Caco-2 (cell line): ENCODE data around the gene NRSN2. TPM values are rescaled to one million over a fixed set of nuclear protein-coding genes. Genes with fewer than 3 reads are reported as not detected.

ENCODE experiments used
- BruUV-seq: library from RNA; stranded (reverse); fragments of 400-500 nt; replicated peaks from 2 replicates; lab custom pipeline; 2021; lab: Mats Ljungman, UMichigan
- CTCF ChIA-PET: fragments of 300-600 bp; sonication (Branson Sonifier 250); formaldehyde crosslinking; loops from one replicate; lab custom pipeline; 2022; ENCODE audit warnings: antibody characterized with exemption; lab: Charles Lee
- POLR2A ChIA-PET: fragments of 300-600 bp; sonication (Branson Sonifier 250); formaldehyde crosslinking; loops from one replicate; lab custom pipeline; 2022; ENCODE audit warnings: antibody characterized with exemption; lab: Charles Lee
- DNase-seq, 2 experiments: peaks; one replicate each; pipeline versions ENCODE4 v3.0.0 to v3.0.0-alpha.2; 2020 to 2022
- H3K27me3 ChIP-seq: replicated peaks from 2 replicates; pipeline ENCODE4 v1.6.0; 2011; ENCODE audit warnings: low read length; ENCODE audit not compliant: control insufficient read depth, insufficient read depth
- H3K36me3 ChIP-seq: 2 replicates; pipeline ENCODE4 v1.5.1; 2011; ENCODE audit warnings: low read length; ENCODE audit not compliant: control insufficient read depth, insufficient read depth
- H3K4me1 ChIP-seq: fragments of 250-450 bp; sonication (Bioruptor Pico); 2 replicates; pipeline ENCODE4 v1.5.1; 2020; ENCODE audit warnings: mild to moderate bottlenecking
- H3K4me3 ChIP-seq: 2 replicates; pipeline ENCODE4 v1.5.1; 2011; ENCODE audit warnings: low read depth, mild to moderate bottlenecking, control low read depth, low read length
- H3K9me3 ChIP-seq: fragments of 250-450 bp; sonication (Bioruptor Pico); 2 replicates; pipeline ENCODE4 v1.5.1; 2020; ENCODE audit warnings: mild to moderate bottlenecking, moderate library complexity
- H3K27ac Mint-ChIP-seq: one replicate; pipeline ENCODE4 v1.8.0; 2022; ENCODE audit warnings: mixed read lengths; ENCODE audit not compliant: unreplicated experiment
- H3K27me3 Mint-ChIP-seq: one replicate; pipeline ENCODE4 v1.8.0; 2022; ENCODE audit warnings: mixed read lengths; ENCODE audit not compliant: insufficient read depth, unreplicated experiment
- H3K36me3 Mint-ChIP-seq: one replicate; pipeline ENCODE4 v1.8.0; 2022; ENCODE audit warnings: mild to moderate bottlenecking, mixed read lengths; ENCODE audit not compliant: insufficient read depth, unreplicated experiment
- H3K4me1 Mint-ChIP-seq: one replicate; pipeline ENCODE4 v1.8.0; 2022; ENCODE audit warnings: low read depth, mixed read lengths; ENCODE audit not compliant: unreplicated experiment
- H3K4me3 Mint-ChIP-seq: one replicate; pipeline ENCODE4 v1.8.0; 2022; ENCODE audit warnings: mild to moderate bottlenecking, moderate library complexity, mixed read lengths; ENCODE audit not compliant: unreplicated experiment
- H3K9me3 Mint-ChIP-seq: one replicate; pipeline ENCODE4 v1.8.0; 2022; ENCODE audit warnings: mixed read lengths; ENCODE audit not compliant: unreplicated experiment
- intact Hi-C: fragments of 100-400 bp; cut with micrococcal nuclease; formaldehyde crosslinking; loops from one replicate; pipeline ENCODE4 v1.10.0; 2022; ENCODE audit not compliant: unreplicated experiment
- total RNA-seq: library from RNA; stranded (reverse); gene quantifications from 2 replicates; pipeline ENCODE4 v1.2.3, GENCODE V29; 2022
- TF ChIP-seq, protein P1 (sequence below), 2 experiments: fragments of 200-600 bp in 1 of 2; IDR thresholded peaks; 1 replicate in 1 of 2; 2 replicates in 1 of 2; pipeline versions ENCODE4 v1.5.1 to v1.8.0; 2011 to 2022; ENCODE audit warnings: antibody characterized with exemption in 1 of 2, control low read depth in 1 of 2, inconsistent platforms in 1 of 2, low read depth in 1 of 2, low read length in 1 of 2, mild to moderate bottlenecking in 1 of 2, moderate library complexity in 1 of 2; ENCODE audit not compliant: insufficient read depth in 1 of 2, severe bottlenecking in 1 of 2, unreplicated experiment in 1 of 2

NRSN2 gene
- total RNA-seq, 1 experiment from 2014 or later = 27.5 TPM

- no peak for DNase-seq
- CTCF ChIA-PET = interaction anchor here (0.7 kb wide), 1 partner anchor 14 kb away, joined by 3 read pairs; no protein-coding TSS in a partner anchor
- Histone ChIP-seq H3K27me3 (no peaks in the 10 kb centered on the region), H3K36me3 (no peaks in the 10 kb centered on the region), H3K9me3 (no peaks in the 10 kb centered on the region), H3K4me1 (no peaks in the 10 kb centered on the region), H3K4me3 (no peak overlapping the region)
- no TSS peak for BruUV-seq
- H3K4me1 Mint-ChIP-seq = no peaks in the 10 kb centered on the region
- no peak overlapping the region for H3K4me3 Mint-ChIP-seq
- intact Hi-C loops = no loop called here
- TF ChIP-seq, protein P1, sequence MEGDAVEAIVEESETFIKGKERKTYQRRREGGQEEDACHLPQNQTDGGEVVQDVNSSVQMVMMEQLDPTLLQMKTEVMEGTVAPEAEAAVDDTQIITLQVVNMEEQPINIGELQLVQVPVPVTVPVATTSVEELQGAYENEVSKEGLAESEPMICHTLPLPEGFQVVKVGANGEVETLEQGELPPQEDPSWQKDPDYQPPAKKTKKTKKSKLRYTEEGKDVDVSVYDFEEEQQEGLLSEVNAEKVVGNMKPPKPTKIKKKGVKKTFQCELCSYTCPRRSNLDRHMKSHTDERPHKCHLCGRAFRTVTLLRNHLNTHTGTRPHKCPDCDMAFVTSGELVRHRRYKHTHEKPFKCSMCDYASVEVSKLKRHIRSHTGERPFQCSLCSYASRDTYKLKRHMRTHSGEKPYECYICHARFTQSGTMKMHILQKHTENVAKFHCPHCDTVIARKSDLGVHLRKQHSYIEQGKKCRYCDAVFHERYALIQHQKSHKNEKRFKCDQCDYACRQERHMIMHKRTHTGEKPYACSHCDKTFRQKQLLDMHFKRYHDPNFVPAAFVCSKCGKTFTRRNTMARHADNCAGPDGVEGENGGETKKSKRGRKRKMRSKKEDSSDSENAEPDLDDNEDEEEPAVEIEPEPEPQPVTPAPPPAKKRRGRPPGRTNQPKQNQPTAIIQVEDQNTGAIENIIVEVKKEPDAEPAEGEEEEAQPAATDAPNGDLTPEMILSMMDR (IDR thresholded peaks at IDR 0.05; ENCODE audit: insufficient read depth in 1 of 2, low read depth in 1 of 2, low read length in 1 of 2, severe bottlenecking in 1 of 2, unreplicated experiment in 1 of 2) = no peak
- POLR2A ChIA-PET = no interaction called here
- no peaks in the 10 kb centered on the region for H3K36me3 Mint-ChIP-seq
- H3K9me3 Mint-ChIP-seq = peaks cover 9% of the 10 kb centered on the region
- no peak overlapping the region for H3K27ac Mint-ChIP-seq
- H3K27me3 Mint-ChIP-seq = no peaks in the 10 kb centered on the region
Measured at GRCh38 chr20:305745-306144, 41.2 kb upstream of the NRSN2 start.

- no peaks in the 10 kb centered on the region for H3K36me3 ChIP-seq
- no peak overlapping the region for H3K27ac Mint-ChIP-seq
- H3K4me3 ChIP-seq = no peak overlapping the region
- no peaks in the 10 kb centered on the region for H3K27me3 ChIP-seq
- H3K4me1 Mint-ChIP-seq = no peaks in the 10 kb centered on the region
- ChIA-PET CTCF (interaction anchor here (0.8 kb wide), 1 partner anchor 39 kb away, joined by 4 read pairs; the partner anchor contains the start of gene NRSN2), POLR2A (no interaction called here)
- DNase-seq = no peak
- peaks cover 18% of the 10 kb centered on the region for H3K9me3 Mint-ChIP-seq
- no peak overlapping the region for H3K4me3 Mint-ChIP-seq
- H3K4me1 ChIP-seq = no peaks in the 10 kb centered on the region
- intact Hi-C loops = no loop called here
- H3K27me3 Mint-ChIP-seq = no peaks in the 10 kb centered on the region
- H3K9me3 ChIP-seq = no peaks in the 10 kb centered on the region
- no peaks in the 10 kb centered on the region for H3K36me3 Mint-ChIP-seq
- TF ChIP-seq, protein P1 (IDR thresholded peaks at IDR 0.05; ENCODE audit: insufficient read depth in 1 of 2, low read depth in 1 of 2, low read length in 1 of 2, severe bottlenecking in 1 of 2, unreplicated experiment in 1 of 2) = no peak
- no TSS peak for BruUV-seq
Measured at GRCh38 chr20:308427-309038, 38.4 kb upstream of the NRSN2 start.

DNA sequence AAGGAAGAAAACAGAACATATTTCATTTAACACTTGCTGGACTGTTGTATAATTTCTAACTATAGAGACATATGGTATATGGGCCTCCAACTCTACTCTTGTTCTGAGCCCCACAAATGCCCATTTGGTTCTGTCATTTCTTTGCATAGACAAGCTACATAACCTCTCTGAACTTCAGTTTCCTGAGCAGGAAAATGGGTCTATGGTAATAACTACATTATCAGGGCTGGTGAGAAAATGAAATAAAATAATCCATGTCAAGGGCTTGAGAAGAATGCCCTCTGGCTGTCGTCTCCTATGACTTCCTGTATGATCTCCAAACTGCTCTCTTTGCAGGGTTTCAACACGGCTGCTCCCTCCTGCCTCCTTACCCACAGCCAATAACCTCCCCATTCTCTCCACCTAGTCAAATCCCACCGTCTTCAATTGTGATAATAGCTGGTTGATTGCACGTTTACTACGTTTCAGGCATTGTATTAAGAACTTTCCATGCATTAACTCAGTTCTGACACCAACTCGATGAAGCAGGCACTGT, 37.5 kb upstream of the NRSN2 start:
- Histone ChIP-seq H3K9me3 (no peaks in the 10 kb centered on the region), H3K36me3 (no peaks in the 10 kb centered on the region), H3K4me3 (no peak overlapping the region), H3K4me1 (no peaks in the 10 kb centered on the region), H3K27me3 (no peaks in the 10 kb centered on the region)
- Mint-ChIP-seq H3K9me3 (peaks cover 18% of the 10 kb centered on the region), H3K4me3 (no peak overlapping the region), H3K27me3 (no peaks in the 10 kb centered on the region), H3K27ac (no peak overlapping the region), H3K4me1 (no peaks in the 10 kb centered on the region), H3K36me3 (no peaks in the 10 kb centered on the region)
- DNase-seq = no peak
- POLR2A ChIA-PET = no interaction called here
- no TSS peak for BruUV-seq
- CTCF ChIA-PET = no interaction called here
- intact Hi-C loops = no loop called here
- TF ChIP-seq, protein P1 (IDR thresholded peaks at IDR 0.05; ENCODE audit: insufficient read depth in 1 of 2, low read depth in 1 of 2, low read length in 1 of 2, severe bottlenecking in 1 of 2, unreplicated experiment in 1 of 2) = no peak
